H9 (cell line): ENCODE measurements around the gene G6PC1. TPM values are rescaled to one million over a fixed set of nuclear protein-coding genes. Genes with fewer than 3 reads are reported as not detected.

Experiments used
- DNase-seq: peaks from one replicate; pipeline ENCODE4 v3.0.0-alpha.2; 2017
- H2AFZ ChIP-seq: one replicate; pipeline ENCODE4 v1.6.1; 2013; ENCODE audit warnings: mild to moderate bottlenecking, low read length, control low read depth, moderate library complexity
- H2AK5ac ChIP-seq: 2 replicates; pipeline ENCODE4 v1.6.1; 2013; ENCODE audit warnings: low read length, control low read depth, mixed read lengths; ENCODE audit not compliant: insufficient read length
- H2BK120ac ChIP-seq: one replicate; pipeline ENCODE4 v1.6.1; 2013; ENCODE audit warnings: low read depth, mild to moderate bottlenecking, low read length, control low read depth, inconsistent platforms; ENCODE audit not compliant: poor library complexity, severe bottlenecking
- H2BK12ac ChIP-seq: 2 replicates; pipeline ENCODE4 v1.6.1; 2013; ENCODE audit warnings: low read length, control low read depth, mixed read lengths, low read depth; ENCODE audit not compliant: insufficient read length
- H2BK15ac ChIP-seq: 2 replicates; pipeline ENCODE4 v1.6.1; 2013; ENCODE audit warnings: low read depth, low read length, control low read depth
- H2BK20ac ChIP-seq: one replicate; pipeline ENCODE4 v1.6.1; 2013; ENCODE audit warnings: low read depth, mild to moderate bottlenecking, low read length, control low read depth, inconsistent platforms; ENCODE audit not compliant: poor library complexity, severe bottlenecking
- H2BK5ac ChIP-seq: 2 replicates; pipeline ENCODE4 v1.6.1; 2013; ENCODE audit warnings: low read length, control low read depth, mixed read lengths; ENCODE audit not compliant: insufficient read length
- H3K14ac ChIP-seq: 2 replicates; pipeline ENCODE4 v1.6.1; 2013; ENCODE audit warnings: low read length, control low read depth; ENCODE audit not compliant: insufficient read depth
- H3K18ac ChIP-seq: 2 replicates; pipeline ENCODE4 v1.6.1; 2013; ENCODE audit warnings: low read depth, mild to moderate bottlenecking, mixed read lengths, low read length, control low read depth; ENCODE audit not compliant: insufficient read length
- H3K23ac ChIP-seq: 2 replicates; pipeline ENCODE4 v1.6.1; 2013; ENCODE audit warnings: low read length, control low read depth, mixed read lengths, low read depth; ENCODE audit not compliant: insufficient read length
- H3K23me2 ChIP-seq: 2 replicates; pipeline ENCODE4 v1.6.1; 2013; ENCODE audit warnings: low read depth, mild to moderate bottlenecking, mixed read lengths, low read length, control low read depth; ENCODE audit not compliant: insufficient read length, poor library complexity, severe bottlenecking
- H3K27ac ChIP-seq: 2 replicates; pipeline ENCODE4 v1.5.1; 2013; ENCODE audit warnings: low read length, control low read depth, mixed read lengths, low read depth; ENCODE audit not compliant: insufficient read length
- H3K27me3 ChIP-seq: 2 replicates; pipeline ENCODE4 v1.6.1; 2013; ENCODE audit warnings: low read length, control low read depth, inconsistent platforms; ENCODE audit not compliant: insufficient read depth
- H3K4ac ChIP-seq: 2 replicates; pipeline ENCODE4 v1.6.1; 2013; ENCODE audit warnings: low read depth, mild to moderate bottlenecking, control low read depth, inconsistent platforms, low read length, moderate library complexity
- H3K4me1 ChIP-seq: 2 replicates; pipeline ENCODE4 v1.6.1; 2013; ENCODE audit warnings: low read length, control low read depth, inconsistent platforms; ENCODE audit not compliant: insufficient read depth
- H3K4me2 ChIP-seq: 2 replicates; pipeline ENCODE4 v1.6.1; 2013; ENCODE audit warnings: low read length, control low read depth, mixed read lengths; ENCODE audit not compliant: insufficient read length, insufficient read depth
- H3K56ac ChIP-seq: 2 replicates; pipeline ENCODE4 v1.6.1; 2013; ENCODE audit warnings: low read depth, mild to moderate bottlenecking, mixed read lengths, low read length, control low read depth; ENCODE audit not compliant: insufficient read length
- H3K79me1 ChIP-seq: 2 replicates; pipeline ENCODE4 v1.6.1; 2013; ENCODE audit warnings: low read depth, mild to moderate bottlenecking, moderate library complexity, low read length, control low read depth, inconsistent platforms; ENCODE audit not compliant: insufficient read depth, poor library complexity, severe bottlenecking
- H3K79me2 ChIP-seq: 2 replicates; pipeline ENCODE4 v1.6.1; 2013; ENCODE audit warnings: low read length, control low read depth, inconsistent platforms; ENCODE audit not compliant: insufficient read depth
- H3K9ac ChIP-seq: 2 replicates; pipeline ENCODE4 v1.6.1; 2013; ENCODE audit warnings: low read length, control low read depth, mixed read lengths; ENCODE audit not compliant: insufficient read length; ENCODE audit errors: extremely low read depth
- H3K9me3 ChIP-seq: one replicate; pipeline ENCODE4 v1.6.1; 2013; ENCODE audit warnings: low read depth, low read length, inconsistent platforms; ENCODE audit not compliant: control insufficient read depth
- H3T11ph ChIP-seq: one replicate; pipeline ENCODE4 v1.6.1; 2013; ENCODE audit warnings: mild to moderate bottlenecking, low read length, control low read depth, inconsistent platforms
- H4K20me1 ChIP-seq: one replicate; pipeline ENCODE4 v1.6.1; 2013; ENCODE audit not compliant: control insufficient read depth, insufficient read length, insufficient read depth
- H4K5ac ChIP-seq: 2 replicates; pipeline ENCODE4 v1.6.1; 2013; ENCODE audit warnings: low read depth, mild to moderate bottlenecking, mixed read lengths, low read length, control low read depth; ENCODE audit not compliant: insufficient read length
- H4K8ac ChIP-seq: replicated peaks from 2 replicates; pipeline ENCODE4 v1.6.1; 2013; ENCODE audit warnings: low read length, control low read depth, mixed read lengths, low read depth; ENCODE audit not compliant: insufficient read length
- H4K91ac ChIP-seq: 2 replicates; pipeline ENCODE4 v1.6.1; 2013; ENCODE audit warnings: low read depth, mild to moderate bottlenecking, moderate library complexity, mixed read lengths, low read length, control low read depth; ENCODE audit not compliant: insufficient read length
- H3K27ac Mint-ChIP-seq, 3 experiments: 2 replicates in 2 of 3; 3 replicates in 1 of 3; pipeline ENCODE4 v1.8.0; 2020 to 2021; ENCODE audit warnings: mixed read lengths in 3 of 3, mild to moderate bottlenecking in 1 of 3, moderate library complexity in 1 of 3
- H3K27me3 Mint-ChIP-seq: 2 replicates; pipeline ENCODE4 v1.8.0; 2021; ENCODE audit warnings: low read depth, mild to moderate bottlenecking, moderate library complexity, mixed read lengths
- H3K36me3 Mint-ChIP-seq, 3 experiments: 2 replicates in 2 of 3; 3 replicates in 1 of 3; pipeline ENCODE4 v1.8.0; 2020 to 2021; ENCODE audit warnings: low read depth in 3 of 3, mixed read lengths in 3 of 3; ENCODE audit not compliant: insufficient read depth in 1 of 3
- H3K4me1 Mint-ChIP-seq, 2 experiments: 2 replicates each; pipeline ENCODE4 v1.8.0; 2020; ENCODE audit warnings: mixed read lengths in 2 of 2
- H3K4me3 Mint-ChIP-seq, 2 experiments: 2 replicates in 1 of 2; 3 replicates in 1 of 2; pipeline ENCODE4 v1.8.0; 2020 to 2021; ENCODE audit warnings: mild to moderate bottlenecking in 2 of 2, mixed read lengths in 2 of 2, moderate library complexity in 1 of 2
- H3K9me3 Mint-ChIP-seq, 2 experiments: 2 replicates in 1 of 2; 3 replicates in 1 of 2; pipeline ENCODE4 v1.8.0; 2020; ENCODE audit warnings: mild to moderate bottlenecking in 2 of 2, mixed read lengths in 2 of 2, moderate library complexity in 1 of 2
- CTCF ChIP-seq: fragments of 200-600 bp; sonication (generic); conservative IDR thresholded peaks from 3 replicates; pipeline ENCODE4 v1.8.0; 2021; ENCODE audit warnings: antibody characterized with exemption, mild to moderate bottlenecking
- WGBS: extraction: QIAGEN DNeasy Blood & Tissue Kit; methylation state at CpG from one replicate; pipeline ENCODE4 v1.1.7; 2013; ENCODE audit warnings: missing lambda C conversion rate, low lambda C conversion rate, mixed read lengths; ENCODE audit not compliant: insufficient read length; ENCODE audit errors: extremely low coverage; 5-methylcytosine and 5-hydroxymethylcytosine counted together
- total RNA-seq: library from RNA; stranded (reverse); gene quantifications from 2 replicates; pipeline ENCODE4 v1.2.1, GENCODE V29; 2021

G6PC1 gene
- total RNA-seq, 1 experiment from 2014 or later, result not detected

- H3K9me3 ChIP-seq, result no peaks in the 10 kb centered on the region
- H2AK5ac ChIP-seq, result no peak overlapping the region
- no peaks in the 10 kb centered on the region for H3K23me2 ChIP-seq
- H2BK15ac ChIP-seq, result no peak overlapping the region
- H4K8ac ChIP-seq, result no peak overlapping the region
- no peaks in the 10 kb centered on the region for H3K27me3 ChIP-seq
- no peak overlapping the region for H3K18ac ChIP-seq
- H3K14ac ChIP-seq, result no peak overlapping the region
- Mint-ChIP-seq H3K36me3 (no peaks in the 10 kb centered on the region; a peak in 1 of 7 replicates), H3K9me3 (no peaks in the 10 kb centered on the region), H3K27ac (no peak overlapping the region), H3K4me3 (no peak overlapping the region), H3K27me3 (peaks cover 3% of the 10 kb centered on the region), H3K4me1 (peaks cover 4 to 5% of the 10 kb centered on the region in 2 experiments; a peak in 1 of 4 replicates)
- H3K4me2 ChIP-seq, result no peak overlapping the region
- no peaks in the 10 kb centered on the region for H4K20me1 ChIP-seq
- no peaks in the 10 kb centered on the region for H3K79me1 ChIP-seq
- no peak for TF ChIP-seq CTCF
- no peak overlapping the region for H2BK12ac ChIP-seq
- H3K56ac ChIP-seq, result no peak overlapping the region
- no peak overlapping the region for H3K9ac ChIP-seq
- no peak overlapping the region for H4K91ac ChIP-seq
- H4K5ac ChIP-seq, result no peak overlapping the region
- no peak overlapping the region for H3T11ph ChIP-seq
- no peak for DNase-seq
- H3K23ac ChIP-seq, result no peak overlapping the region
- H3K4ac ChIP-seq, result no peak overlapping the region
- no peak overlapping the region for H2BK5ac ChIP-seq
- H2BK20ac ChIP-seq, result no peak overlapping the region
- H2BK120ac ChIP-seq, result no peak overlapping the region
- no peaks in the 10 kb centered on the region for H3K4me1 ChIP-seq
- WGBS, result 100% methylated on average over 2 of the region's 8 CpGs
- no peak overlapping the region for H3K27ac ChIP-seq
- no peaks in the 10 kb centered on the region for H3K79me2 ChIP-seq
- no peak overlapping the region for H2AFZ ChIP-seq
Observed at GRCh38 chr17:42906772-42907446, 6.3 kb downstream of the G6PC1 start.
